Astrocyte of the spinal cord (primary cell): Measurements from ENCODE around the gene CD8A.
"Not testable (repeated sequence)": the region's sequence is repeated elsewhere in the genome, so short reads cannot be mapped to it uniquely, and the experiment has no call there.

Experiments
- DNase-seq: peaks from one replicate; pipeline ENCODE4 v3.0.0; 2011; ENCODE audit warnings: low read depth, low spot score
- H3K4me3 ChIP-seq: 2 replicates; pipeline ENCODE4 v1.5.1; 2011; ENCODE audit warnings: low read depth, mild to moderate bottlenecking, low read length, moderate library complexity
- CTCF ChIP-seq: IDR thresholded peaks from 2 replicates; pipeline ENCODE4 v1.5.1; 2012; ENCODE audit warnings: low read depth, mild to moderate bottlenecking, low read length, inconsistent platforms
- in situ Hi-C: cut with HindIII; loops from 2 replicates; pipeline ENCODE4 v1.10.0; 2017; ENCODE audit warnings: low sequenced_read_pairs

The CD8A gene

GRCh38 chr2:86790676-86791572 is at the start of gene CD8A:
Gene CD8A (minus strand): TSS chr2:86790913. CDS start chr2:86790825, 88 bp downstream.
- no peak for DNase-seq
- no peak within 1 kb of the TSS for H3K4me3 ChIP-seq
- in situ Hi-C loops = no loop called here
- no peak for TF ChIP-seq CTCF

GRCh38 chr2:86839871-86840548 is 49.3 kb upstream of the CD8A start:
- in situ Hi-C loops, DNase-seq, H3K4me3 ChIP-seq: not testable (repeated sequence)

GRCh38 chr2:86839455-86839854 is 48.7 kb upstream of the CD8A start:
- H3K4me3 ChIP-seq, DNase-seq, in situ Hi-C loops: not testable (repeated sequence)

- in situ Hi-C loops, H3K4me3 ChIP-seq, DNase-seq: not testable (repeated sequence)
Measured at GRCh38 chr2:86837714-86838113, 47.0 kb upstream of the CD8A start.

- in situ Hi-C loops, H3K4me3 ChIP-seq: not testable (repeated sequence)
- peak; percentile 82 for DNase-seq
Measured at GRCh38 chr2:86836915-86837695, 46.4 kb upstream of the CD8A start.

GRCh38 chr2:86835548-86835889 is 44.8 kb upstream of the CD8A start:
- H3K4me3 ChIP-seq, DNase-seq, in situ Hi-C loops: not testable (repeated sequence)

GRCh38 chr2:86833315-86833714 is 42.6 kb upstream of the CD8A start:
- no peak for TF ChIP-seq CTCF
- in situ Hi-C loops = no loop called here
- DNase-seq = no peak
- H3K4me3 ChIP-seq = no peak overlapping the region

- no peak for TF ChIP-seq CTCF
- H3K4me3 ChIP-seq = no peak overlapping the region
- in situ Hi-C loops = no loop called here
- DNase-seq = no peak
Measured at GRCh38 chr2:86832334-86833096, 41.8 kb upstream of the CD8A start.
